Gastroesophageal sphincter (tissue), 3 donors: ENCODE data around the gene CYP1A1.

Source experiments
- EP300 ChIP-seq: sonication (generic); formaldehyde crosslinking; IDR thresholded peaks from one replicate; pipeline ENCODE4 v1.6.1; 2017; ENCODE audit warnings: antibody characterized with exemption, mild to moderate bottlenecking
- TF ChIP-seq, protein P1 (sequence below), 4 experiments: fragments of 200-600 bp in 2 of 4; fragments of 450-650 bp in 2 of 4; sonication (generic) in 1 of 4; IDR thresholded peaks; one replicate each; pipeline ENCODE4 v1.5.1; 2017 to 2019; ENCODE audit warnings: antibody characterized with exemption in 4 of 4, mild to moderate bottlenecking in 2 of 4, moderate library complexity in 2 of 4

DNA sequence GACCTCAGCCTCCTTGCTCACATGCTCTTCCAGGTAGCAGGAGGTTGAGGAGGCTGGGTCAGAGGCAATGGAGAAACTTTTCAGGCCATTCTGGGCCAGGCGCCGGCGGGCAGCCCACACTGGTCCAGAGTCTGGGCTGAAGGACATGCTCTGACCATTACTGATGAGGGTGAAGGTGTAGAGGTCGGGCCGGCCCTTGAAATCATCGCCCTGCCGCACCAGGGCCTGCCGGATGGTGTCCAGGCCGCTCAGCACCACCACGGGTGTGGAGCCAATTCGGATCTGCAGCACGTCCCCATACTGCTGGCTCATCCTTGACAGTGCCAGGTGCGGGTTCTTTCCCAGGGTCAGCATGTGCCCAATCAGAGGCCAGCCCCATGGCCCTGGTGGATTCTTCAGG lies 2.7 kb downstream of the CYP1A1 start:
- TF ChIP-seq, protein P1, sequence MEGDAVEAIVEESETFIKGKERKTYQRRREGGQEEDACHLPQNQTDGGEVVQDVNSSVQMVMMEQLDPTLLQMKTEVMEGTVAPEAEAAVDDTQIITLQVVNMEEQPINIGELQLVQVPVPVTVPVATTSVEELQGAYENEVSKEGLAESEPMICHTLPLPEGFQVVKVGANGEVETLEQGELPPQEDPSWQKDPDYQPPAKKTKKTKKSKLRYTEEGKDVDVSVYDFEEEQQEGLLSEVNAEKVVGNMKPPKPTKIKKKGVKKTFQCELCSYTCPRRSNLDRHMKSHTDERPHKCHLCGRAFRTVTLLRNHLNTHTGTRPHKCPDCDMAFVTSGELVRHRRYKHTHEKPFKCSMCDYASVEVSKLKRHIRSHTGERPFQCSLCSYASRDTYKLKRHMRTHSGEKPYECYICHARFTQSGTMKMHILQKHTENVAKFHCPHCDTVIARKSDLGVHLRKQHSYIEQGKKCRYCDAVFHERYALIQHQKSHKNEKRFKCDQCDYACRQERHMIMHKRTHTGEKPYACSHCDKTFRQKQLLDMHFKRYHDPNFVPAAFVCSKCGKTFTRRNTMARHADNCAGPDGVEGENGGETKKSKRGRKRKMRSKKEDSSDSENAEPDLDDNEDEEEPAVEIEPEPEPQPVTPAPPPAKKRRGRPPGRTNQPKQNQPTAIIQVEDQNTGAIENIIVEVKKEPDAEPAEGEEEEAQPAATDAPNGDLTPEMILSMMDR (IDR thresholded peaks at IDR 0.05): no peak
- no peak for TF ChIP-seq EP300
